SK-N-MC (cell line): Measurements from ENCODE around the gene SUOX.

ENCODE experiments used
- EZH2 ChIP-seq: fragments of 200-600 bp; sonication (generic); IDR thresholded peaks from one replicate; pipeline ENCODE4 v1.6.1; 2017; ENCODE audit warnings: antibody characterized with exemption
- POLR2AphosphoS5 ChIP-seq: IDR thresholded peaks from 2 replicates; pipeline ENCODE4 v1.6.1; 2012; ENCODE audit warnings: mild to moderate bottlenecking, low read depth, low read length, borderline replicate concordance

DNA sequence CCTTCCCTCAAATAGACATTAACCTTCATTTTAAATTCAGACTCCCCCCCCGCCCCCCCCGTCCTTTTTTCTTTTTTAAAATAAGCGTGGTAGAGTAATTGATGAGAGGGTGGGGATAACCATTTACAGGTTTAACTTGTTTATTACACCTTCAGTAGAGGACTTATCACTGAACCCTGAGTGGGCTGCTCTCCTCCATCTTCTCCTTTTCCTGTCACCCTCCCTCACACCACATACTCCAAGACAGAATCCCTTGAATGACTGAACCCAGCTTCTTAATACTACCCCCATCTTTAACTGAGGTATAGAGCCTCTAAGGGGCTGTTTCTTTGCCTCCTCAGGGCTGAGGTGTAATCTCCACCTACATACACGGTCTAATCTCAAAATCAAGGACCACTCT lies 20.1 kb downstream of the SUOX start:
- TF ChIP-seq EZH2 (no peak), POLR2AphosphoS5 (no peak)
